DND-41 (cell line): ENCODE measurements around the gene SMCO4.

Experiments used
- CTCF ChIP-seq: IDR thresholded peaks from 2 replicates; pipeline ENCODE4 v1.5.1; 2012; ENCODE audit warnings: borderline replicate concordance, low read length, moderate library complexity, mild to moderate bottlenecking; ENCODE audit not compliant: poor library complexity, severe bottlenecking; ENCODE audit errors: extremely low read depth
- EZH2 ChIP-seq: IDR thresholded peaks from 3 replicates; pipeline ENCODE4 v1.6.1; 2012; ENCODE audit warnings: borderline replicate concordance, low read depth, mild to moderate bottlenecking, moderate library complexity, low read length, inconsistent platforms; ENCODE audit not compliant: severe bottlenecking

- no peak for TF ChIP-seq CTCF
- TF ChIP-seq EZH2 = no peak
Observed at GRCh38 chr11:93547773-93548172, 4.6 kb upstream of the SMCO4 start.
